Endothelial cell of umbilical vein (primary cell): ENCODE data around the gene CAPN12. TPM values are rescaled to one million over a fixed set of nuclear protein-coding genes. Genes with fewer than 3 reads are reported as not detected.

Experiments
- BruUV-seq: library from RNA; stranded (reverse); fragments of 400-500 nt; replicated peaks from 2 replicates; lab custom pipeline; 2021; lab: Mats Ljungman, UMichigan
- CTCF ChIA-PET: fragments of 300-600, 350-600 bp; sonication (Branson Sonifier 250); formaldehyde crosslinking; loops from one replicate; lab custom pipeline; 2021; ENCODE audit warnings: antibody characterized with exemption, inconsistent platforms; lab: Charles Lee
- POLR2A ChIA-PET: fragments of 300-600, 350-600 bp; sonication (Branson Sonifier 250); formaldehyde crosslinking; loops from one replicate; lab custom pipeline; 2021; ENCODE audit warnings: antibody characterized with exemption, inconsistent platforms; lab: Charles Lee
- DNase-seq: peaks from one replicate; pipeline ENCODE4 v3.0.0-alpha.2; 2011; ENCODE audit warnings: low read depth, low spot score
- FAIRE-seq: peaks from 2 replicates; lab custom pipeline; 2011; peaks lifted over from hg19 to GRCh38; lab: Jason Lieb, UNC
- H2AFZ ChIP-seq: 2 replicates; pipeline ENCODE4 v1.6.0; 2012; ENCODE audit warnings: low read depth, low read length, control low read depth, inconsistent platforms
- H3K27ac ChIP-seq: 2 replicates; pipeline ENCODE4 v1.5.1; 2011; ENCODE audit warnings: low read depth, mild to moderate bottlenecking, control low read depth, low read length, moderate library complexity; ENCODE audit not compliant: insufficient read depth
- H3K27me3 ChIP-seq, 2 experiments: 2 replicates each; pipeline versions ENCODE4 v1.6.0 to v1.6.1; 2011; ENCODE audit warnings: low read length in 2 of 2, mixed read lengths in 1 of 2; ENCODE audit not compliant: control insufficient read depth in 2 of 2, insufficient read depth in 2 of 2
- H3K36me3 ChIP-seq, 2 experiments: 2 replicates in 1 of 2; 3 replicates in 1 of 2; pipeline ENCODE4 v1.5.1; 2011; ENCODE audit warnings: low read length in 2 of 2, mild to moderate bottlenecking in 1 of 2, moderate library complexity in 1 of 2; ENCODE audit not compliant: control insufficient read depth in 2 of 2, insufficient read depth in 2 of 2; ENCODE audit errors: extremely low read depth in 1 of 2
- H3K4me1 ChIP-seq: 3 replicates; pipeline ENCODE4 v1.5.1; 2011; ENCODE audit warnings: mild to moderate bottlenecking, low read length; ENCODE audit not compliant: control insufficient read depth, insufficient read depth; ENCODE audit errors: extremely low read depth
- H3K4me2 ChIP-seq: 2 replicates; pipeline ENCODE4 v1.6.1; 2011; ENCODE audit warnings: low read length, control low read depth, mixed read lengths; ENCODE audit not compliant: insufficient read depth
- H3K4me3 ChIP-seq, 3 experiments: fragments of 200-600 bp in 1 of 3; sonication (generic), shearing (Covaris generic) in 1 of 3; replicated peaks in 1 of 3; 2 replicates each; pipeline ENCODE4 v1.5.1; 2011 to 2016; ENCODE audit warnings: control low read depth in 3 of 3, low read length in 3 of 3, mild to moderate bottlenecking in 2 of 3, inconsistent platforms in 1 of 3, low read depth in 1 of 3, moderate library complexity in 1 of 3; ENCODE audit not compliant: insufficient read depth in 1 of 3
- H3K79me2 ChIP-seq: 2 replicates; pipeline ENCODE4 v1.6.0; 2012; ENCODE audit warnings: low read length, inconsistent platforms; ENCODE audit not compliant: control insufficient read depth, insufficient read depth
- H3K9ac ChIP-seq: replicated peaks from 2 replicates; pipeline ENCODE3; 2011; ENCODE audit warnings: low read length, control low read depth; ENCODE audit not compliant: insufficient read depth; ENCODE audit errors: extremely low read depth
- H3K9me1 ChIP-seq: replicated peaks from 3 replicates; pipeline ENCODE4 v1.6.0; 2011; ENCODE audit warnings: mild to moderate bottlenecking, low read length; ENCODE audit not compliant: control insufficient read depth, insufficient read depth; ENCODE audit errors: extremely low read depth
- H3K9me3 ChIP-seq: replicated peaks from 2 replicates; pipeline ENCODE4 v1.5.1; 2012; ENCODE audit warnings: low read length, inconsistent platforms; ENCODE audit not compliant: control insufficient read depth, insufficient read depth
- H4K20me1 ChIP-seq: replicated peaks from 2 replicates; pipeline ENCODE3; 2011; ENCODE audit warnings: mild to moderate bottlenecking, low read length; ENCODE audit not compliant: control insufficient read depth, insufficient read depth; ENCODE audit errors: extremely low read depth
- EZH2 ChIP-seq: IDR thresholded peaks from 2 replicates; pipeline ENCODE4 v1.6.1; 2012; ENCODE audit warnings: borderline replicate concordance, low read depth, mild to moderate bottlenecking, moderate library complexity, low read length, inconsistent platforms; ENCODE audit not compliant: severe bottlenecking
- JUN ChIP-seq: IDR thresholded peaks from 2 replicates; pipeline ENCODE4 v1.6.1; 2011; ENCODE audit warnings: borderline replicate concordance, low read depth; ENCODE audit not compliant: insufficient read length, insufficient read depth
- MYC ChIP-seq: IDR thresholded peaks from one replicate; pipeline ENCODE4 v1.6.1; 2011; ENCODE audit warnings: mild to moderate bottlenecking, low read depth, low read length
- POLR2AphosphoS5 ChIP-seq: IDR thresholded peaks from 2 replicates; pipeline ENCODE4 v1.6.1; 2012; ENCODE audit warnings: low read depth, mild to moderate bottlenecking, control low read depth, low read length, moderate library complexity; ENCODE audit not compliant: insufficient read depth
- dilution Hi-C: fragments of 300-500 bp; cut with MboI; formaldehyde crosslinking; loops from one replicate; pipeline ENCODE4 v1.15.0; 2019; ENCODE audit warnings: low sequenced_read_pairs; ENCODE audit not compliant: extremely low pct_ligation_motif_present
- intact Hi-C: fragments of 100-400 bp; cut with micrococcal nuclease; formaldehyde crosslinking; loops from one replicate; pipeline ENCODE4 v1.10.0; 2022
- polyA plus RNA-seq, 4 experiments: library from polyadenylated mRNA; depleted of rRNA in 3 of 4; stranded (reverse) in 3 of 4; unstranded in 1 of 4; fragments of >200 nt; gene quantifications; 2 replicates each; pipeline versions ENCODE4 v1.2.1 to v1.2.3, GENCODE V29; 2011 to 2012; ENCODE audit warnings: missing spikeins in 1 of 4
- total RNA-seq: library from RNA; stranded (reverse); gene quantifications from 2 replicates; pipeline ENCODE4 v1.2.3, GENCODE V29; 2021
- TF ChIP-seq, protein P1 (sequence below): IDR thresholded peaks from 2 replicates; pipeline ENCODE4 v1.6.1; 2011; ENCODE audit not compliant: insufficient read depth, insufficient read length
- TF ChIP-seq, protein P2 (sequence below), 2 donors: IDR thresholded peaks; 1 replicate in 1 of 2; 2 replicates in 1 of 2; pipeline ENCODE4 v1.5.1; 2011; ENCODE audit warnings: low read length in 2 of 2, mild to moderate bottlenecking in 2 of 2, moderate library complexity in 2 of 2, control low read depth in 1 of 2, inconsistent platforms in 1 of 2, low read depth in 1 of 2; ENCODE audit not compliant: insufficient read depth in 1 of 2; ENCODE audit errors: extremely low read depth in 1 of 2

CAPN12 gene
- total and polyA plus RNA-seq, 2 donors (not counting 3 experiments of a cell fraction or from before 2014, with no cell fraction given): 0.35 TPM; not detected in 1

DNA sequence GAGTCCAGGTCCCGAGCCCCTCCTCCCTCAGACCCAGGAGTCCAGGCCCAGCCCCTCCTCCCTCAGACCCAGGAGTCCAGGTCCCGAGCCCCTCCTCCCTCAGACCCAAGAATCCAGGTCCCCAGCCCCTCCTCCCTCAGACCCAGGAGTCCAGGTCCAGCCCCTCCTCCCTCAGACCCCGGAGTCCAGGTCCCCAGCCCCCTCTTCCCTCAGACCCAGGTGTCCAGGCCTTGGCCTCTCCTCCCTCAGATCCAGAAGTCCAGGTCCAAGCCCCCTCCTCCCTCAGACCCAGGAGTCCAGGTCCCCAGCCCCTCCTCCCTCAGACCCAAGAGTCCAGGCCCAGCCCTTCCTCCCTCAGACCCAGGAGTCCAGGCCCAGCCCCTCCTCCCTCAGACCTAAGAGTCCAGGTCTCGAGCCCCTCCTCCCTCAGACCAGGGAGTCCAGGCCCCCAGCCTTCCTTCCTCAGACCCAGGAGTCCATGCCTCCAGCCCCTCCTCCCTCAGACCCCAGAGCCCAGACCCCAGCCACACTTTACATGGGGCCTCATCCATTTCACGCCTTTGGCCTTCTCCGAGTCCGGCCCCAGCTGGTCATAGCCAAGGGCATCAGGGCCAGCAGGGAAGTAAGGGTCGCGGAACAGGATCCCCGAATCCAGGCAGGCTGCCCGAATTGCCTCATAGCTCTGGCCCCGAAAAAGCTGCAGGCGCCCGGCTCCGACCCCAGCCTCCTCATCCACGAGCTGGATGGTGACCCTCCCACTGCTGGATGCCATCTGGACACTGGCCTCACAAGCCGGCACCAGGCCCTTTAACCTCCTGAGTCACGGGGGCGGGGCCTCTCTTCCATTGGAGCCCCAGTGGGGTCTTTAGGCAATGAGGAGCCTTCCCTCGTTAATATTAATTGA lies 628 bp downstream of the CAPN12 start:
- no peak overlapping the region for H3K4me2 ChIP-seq
- H4K20me1 ChIP-seq: no peaks in the 10 kb centered on the region
- DNase-seq: no peak
- no peak overlapping the region for H3K27ac ChIP-seq
- ChIA-PET POLR2A (interaction anchor here (0.7 kb wide), 2 partner anchors 124 to 133 kb away, joined by 6 to 7 read pairs; no protein-coding TSS in a partner anchor), CTCF (interaction anchor here (1.6 kb wide), 1 partner anchor 109 kb away, joined by 4 read pairs; no protein-coding TSS in a partner anchor)
- H3K79me2 ChIP-seq: no peaks in the 10 kb centered on the region
- no peak overlapping the region for H2AFZ ChIP-seq
- dilution Hi-C loops (no loop called here), intact Hi-C loops (no loop called here)
- TF ChIP-seq, protein P1, sequence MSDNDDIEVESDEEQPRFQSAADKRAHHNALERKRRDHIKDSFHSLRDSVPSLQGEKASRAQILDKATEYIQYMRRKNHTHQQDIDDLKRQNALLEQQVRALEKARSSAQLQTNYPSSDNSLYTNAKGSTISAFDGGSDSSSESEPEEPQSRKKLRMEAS: no peak
- TF ChIP-seq POLR2AphosphoS5 (no peak), EZH2 (no peak), MYC (no peak), JUN (no peak)
- TF ChIP-seq, protein P2, sequence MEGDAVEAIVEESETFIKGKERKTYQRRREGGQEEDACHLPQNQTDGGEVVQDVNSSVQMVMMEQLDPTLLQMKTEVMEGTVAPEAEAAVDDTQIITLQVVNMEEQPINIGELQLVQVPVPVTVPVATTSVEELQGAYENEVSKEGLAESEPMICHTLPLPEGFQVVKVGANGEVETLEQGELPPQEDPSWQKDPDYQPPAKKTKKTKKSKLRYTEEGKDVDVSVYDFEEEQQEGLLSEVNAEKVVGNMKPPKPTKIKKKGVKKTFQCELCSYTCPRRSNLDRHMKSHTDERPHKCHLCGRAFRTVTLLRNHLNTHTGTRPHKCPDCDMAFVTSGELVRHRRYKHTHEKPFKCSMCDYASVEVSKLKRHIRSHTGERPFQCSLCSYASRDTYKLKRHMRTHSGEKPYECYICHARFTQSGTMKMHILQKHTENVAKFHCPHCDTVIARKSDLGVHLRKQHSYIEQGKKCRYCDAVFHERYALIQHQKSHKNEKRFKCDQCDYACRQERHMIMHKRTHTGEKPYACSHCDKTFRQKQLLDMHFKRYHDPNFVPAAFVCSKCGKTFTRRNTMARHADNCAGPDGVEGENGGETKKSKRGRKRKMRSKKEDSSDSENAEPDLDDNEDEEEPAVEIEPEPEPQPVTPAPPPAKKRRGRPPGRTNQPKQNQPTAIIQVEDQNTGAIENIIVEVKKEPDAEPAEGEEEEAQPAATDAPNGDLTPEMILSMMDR (IDR thresholded peaks at IDR 0.05; ENCODE audit: extremely low read depth in 1 of 2, insufficient read depth in 1 of 2, low read depth in 1 of 2, low read length in 2 of 2): no peak
- no peaks in the 10 kb centered on the region for H3K27me3 ChIP-seq
- no peak overlapping the region for H3K9ac ChIP-seq
- BruUV-seq: no TSS peak
- H3K9me3 ChIP-seq: no peaks in the 10 kb centered on the region
- FAIRE-seq: no peak
- no peak overlapping the region for H3K4me3 ChIP-seq
- H3K4me1 ChIP-seq: no peaks in the 10 kb centered on the region
- H3K36me3 ChIP-seq: no peaks in the 10 kb centered on the region
- H3K9me1 ChIP-seq: no peaks in the 10 kb centered on the region
